Sigmoid colon (tissue), 4 donors: ENCODE measurements around the gene ERCC6L.

Experiments
- EP300 ChIP-seq, 4 donors: sonication (generic); formaldehyde crosslinking; IDR thresholded peaks; one replicate each; pipeline ENCODE4 v1.6.1; 2017; ENCODE audit warnings: antibody characterized with exemption in 4 of 4
- POLR2A ChIP-seq, 2 donors: fragments of 450-650 bp; IDR thresholded peaks; one replicate each; pipeline ENCODE4 v1.6.1; 2016; ENCODE audit warnings: antibody characterized with exemption in 2 of 2, mild to moderate bottlenecking in 2 of 2, moderate library complexity in 2 of 2
- POLR2AphosphoS5 ChIP-seq, 4 donors: sonication (generic); formaldehyde crosslinking; IDR thresholded peaks; one replicate each; pipeline ENCODE4 v1.6.1; 2017; ENCODE audit warnings: antibody characterized with exemption in 4 of 4
- TF ChIP-seq, protein P1 (sequence below), 4 experiments: fragments of 450-650 bp in 3 of 4; fragments of 200-600 bp in 1 of 4; IDR thresholded peaks; one replicate each; pipeline ENCODE4 v1.5.1; 2016 to 2019; ENCODE audit warnings: antibody characterized with exemption in 4 of 4, mild to moderate bottlenecking in 3 of 4, moderate library complexity in 2 of 4

GRCh38 chrX:72282302-72282701 is 43.5 kb upstream of the ERCC6L start:
- TF ChIP-seq, protein P1, sequence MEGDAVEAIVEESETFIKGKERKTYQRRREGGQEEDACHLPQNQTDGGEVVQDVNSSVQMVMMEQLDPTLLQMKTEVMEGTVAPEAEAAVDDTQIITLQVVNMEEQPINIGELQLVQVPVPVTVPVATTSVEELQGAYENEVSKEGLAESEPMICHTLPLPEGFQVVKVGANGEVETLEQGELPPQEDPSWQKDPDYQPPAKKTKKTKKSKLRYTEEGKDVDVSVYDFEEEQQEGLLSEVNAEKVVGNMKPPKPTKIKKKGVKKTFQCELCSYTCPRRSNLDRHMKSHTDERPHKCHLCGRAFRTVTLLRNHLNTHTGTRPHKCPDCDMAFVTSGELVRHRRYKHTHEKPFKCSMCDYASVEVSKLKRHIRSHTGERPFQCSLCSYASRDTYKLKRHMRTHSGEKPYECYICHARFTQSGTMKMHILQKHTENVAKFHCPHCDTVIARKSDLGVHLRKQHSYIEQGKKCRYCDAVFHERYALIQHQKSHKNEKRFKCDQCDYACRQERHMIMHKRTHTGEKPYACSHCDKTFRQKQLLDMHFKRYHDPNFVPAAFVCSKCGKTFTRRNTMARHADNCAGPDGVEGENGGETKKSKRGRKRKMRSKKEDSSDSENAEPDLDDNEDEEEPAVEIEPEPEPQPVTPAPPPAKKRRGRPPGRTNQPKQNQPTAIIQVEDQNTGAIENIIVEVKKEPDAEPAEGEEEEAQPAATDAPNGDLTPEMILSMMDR (IDR thresholded peaks at IDR 0.05) = no peak
- TF ChIP-seq EP300 (IDR thresholded peaks at IDR 0.05) (no peak), POLR2A (IDR thresholded peaks at IDR 0.05) (no peak), POLR2AphosphoS5 (IDR thresholded peaks at IDR 0.05) (no peak)
